DMS153 treated with DMSO at 0.1 percent for 48 hours (cell line): ENCODE data around the gene KNDC1.
"Not testable (repeated sequence)": the region's sequence is repeated elsewhere in the genome, so short reads cannot be mapped to it uniquely, and the experiment has no call there.

Experiments used
- DNase-seq: peaks from one replicate; lab custom pipeline; 2025; ENCODE audit not compliant: unreplicated experiment; lab: John Stamatoyannopoulos, UW

KNDC1 gene

DNA sequence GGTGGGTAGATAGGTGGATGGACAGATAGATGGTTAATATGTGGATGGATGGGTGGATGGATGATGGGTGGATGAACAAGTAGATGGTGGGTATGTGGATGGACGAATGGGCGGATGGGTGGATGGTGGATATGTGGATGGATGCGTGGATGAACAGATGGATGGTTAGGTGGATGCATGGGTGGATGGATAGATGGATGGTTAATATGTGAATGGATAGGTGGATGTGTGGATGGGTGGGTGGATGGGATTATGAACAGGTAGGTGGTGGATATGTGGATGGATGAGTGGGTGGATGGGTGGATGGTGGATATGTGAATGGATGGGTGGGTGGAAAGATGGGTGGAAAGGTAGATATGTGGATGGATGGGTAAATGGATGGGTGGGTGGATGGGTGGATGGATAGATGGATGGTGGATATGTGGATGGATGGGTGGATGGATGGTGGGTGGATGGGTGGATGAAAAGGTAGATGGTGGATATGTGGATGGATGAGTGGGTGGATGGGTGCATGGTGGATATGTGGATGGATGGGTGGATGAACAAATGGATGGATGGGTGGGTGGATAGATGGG, 14.8 kb downstream of the KNDC1 start:
- no peak for DNase-seq

- not testable (repeated sequence) for DNase-seq
Observed at GRCh38 chr10:133175624-133176023, 15.6 kb downstream of the KNDC1 start.

GRCh38 chr10:133176546-133176945, 16.5 kb downstream of the KNDC1 start:
- no peak for DNase-seq

DNA sequence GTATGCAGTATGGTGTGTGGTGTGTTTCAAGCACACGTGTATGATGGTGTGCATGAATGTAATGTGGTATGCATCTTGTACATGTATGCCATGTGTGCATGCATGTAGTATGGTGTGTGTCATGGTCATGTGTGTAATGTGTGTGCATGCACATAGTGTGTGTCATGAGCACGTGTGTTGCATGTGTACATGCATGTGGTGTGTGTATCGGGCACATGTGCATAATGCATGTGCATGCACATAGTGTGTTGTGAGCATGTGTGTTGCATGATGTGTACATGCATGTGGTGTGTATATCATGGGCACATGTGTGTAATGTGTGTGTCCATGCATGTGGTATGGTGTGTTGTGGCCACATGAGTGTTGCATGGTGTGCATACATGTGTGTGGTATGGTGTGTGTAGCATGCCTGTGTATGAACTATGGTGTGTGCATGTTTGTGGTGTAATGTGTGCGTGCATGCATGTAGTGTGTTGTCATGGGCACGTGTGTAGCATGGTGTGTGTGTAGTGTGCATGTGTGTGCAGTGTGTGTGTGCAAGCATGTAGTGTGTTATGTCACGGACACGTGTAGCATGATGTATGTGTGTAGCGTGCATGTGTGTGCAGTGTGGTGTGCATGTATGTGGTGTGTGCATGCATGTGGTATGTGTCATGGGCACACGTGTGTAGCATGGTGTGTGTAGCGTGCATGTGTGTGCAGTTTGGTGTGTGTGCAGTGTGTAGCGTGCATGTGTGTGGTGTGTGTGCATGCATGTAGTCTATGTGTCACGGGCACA, 17.6 kb downstream of the KNDC1 start:
- DNase-seq, result no peak

GRCh38 chr10:133178357-133179127, 18.5 kb downstream of the KNDC1 start:
- no peak for DNase-seq

DNA sequence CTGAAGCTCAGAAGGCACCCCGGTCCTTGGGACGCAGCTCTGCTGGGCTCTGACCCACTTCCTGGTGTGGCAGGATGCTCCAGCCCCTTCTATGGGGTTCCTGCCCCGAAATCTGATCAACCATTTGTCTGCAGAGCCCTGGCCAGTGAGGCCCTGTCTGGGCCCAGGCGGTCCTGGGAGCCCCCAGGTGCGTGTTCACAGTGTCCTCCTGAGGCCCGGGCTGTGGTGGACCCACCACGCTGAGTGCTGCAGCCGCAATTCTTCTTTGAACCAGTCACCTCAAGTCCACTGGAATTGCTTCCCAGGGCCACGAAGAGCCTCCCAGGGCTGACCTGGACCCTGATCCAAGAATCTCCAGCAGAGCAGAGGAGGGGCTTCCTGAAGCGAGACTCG, 19.1 kb downstream of the KNDC1 start:
- DNase-seq, result no peak

- no peak for DNase-seq
Observed at GRCh38 chr10:133179651-133180050, 19.6 kb downstream of the KNDC1 start.

DNA sequence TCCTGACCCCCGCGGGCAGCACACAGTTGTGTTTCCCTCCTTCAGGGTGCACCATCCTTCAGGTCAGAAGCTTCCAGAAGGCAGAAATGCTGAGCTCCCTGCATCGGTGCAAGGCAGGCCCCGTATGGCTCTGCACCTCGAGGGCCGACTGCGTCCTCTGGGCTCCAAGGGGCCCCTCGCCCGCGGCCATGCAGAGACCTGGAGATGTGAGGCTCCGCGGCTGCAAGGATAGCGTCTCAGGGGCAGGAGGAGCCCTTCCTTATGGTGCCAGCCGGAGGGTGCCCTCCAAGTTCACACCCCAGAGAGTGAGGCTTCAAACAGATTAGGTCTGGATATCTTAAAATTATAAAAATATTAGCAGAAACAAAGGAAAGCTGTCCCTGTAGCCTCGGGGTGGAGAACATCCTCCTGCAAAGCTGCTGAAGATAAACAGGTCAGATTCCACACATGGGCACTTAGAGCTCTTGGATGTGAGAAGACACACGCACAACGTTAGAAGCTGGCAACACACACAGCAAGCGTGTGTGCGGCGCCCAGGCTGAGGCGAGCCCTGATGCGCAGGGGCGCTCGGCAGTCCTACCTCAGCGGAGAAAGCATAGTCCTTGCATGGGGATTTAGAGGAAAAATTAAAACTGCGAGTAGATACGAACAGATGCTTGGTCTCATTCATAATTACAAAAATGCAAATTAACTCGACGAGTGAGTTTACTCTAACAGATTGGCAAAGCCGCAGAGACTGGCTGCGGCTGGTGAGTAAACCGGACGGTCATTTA, 20.4 kb downstream of the KNDC1 start:
- no peak for DNase-seq

DNA sequence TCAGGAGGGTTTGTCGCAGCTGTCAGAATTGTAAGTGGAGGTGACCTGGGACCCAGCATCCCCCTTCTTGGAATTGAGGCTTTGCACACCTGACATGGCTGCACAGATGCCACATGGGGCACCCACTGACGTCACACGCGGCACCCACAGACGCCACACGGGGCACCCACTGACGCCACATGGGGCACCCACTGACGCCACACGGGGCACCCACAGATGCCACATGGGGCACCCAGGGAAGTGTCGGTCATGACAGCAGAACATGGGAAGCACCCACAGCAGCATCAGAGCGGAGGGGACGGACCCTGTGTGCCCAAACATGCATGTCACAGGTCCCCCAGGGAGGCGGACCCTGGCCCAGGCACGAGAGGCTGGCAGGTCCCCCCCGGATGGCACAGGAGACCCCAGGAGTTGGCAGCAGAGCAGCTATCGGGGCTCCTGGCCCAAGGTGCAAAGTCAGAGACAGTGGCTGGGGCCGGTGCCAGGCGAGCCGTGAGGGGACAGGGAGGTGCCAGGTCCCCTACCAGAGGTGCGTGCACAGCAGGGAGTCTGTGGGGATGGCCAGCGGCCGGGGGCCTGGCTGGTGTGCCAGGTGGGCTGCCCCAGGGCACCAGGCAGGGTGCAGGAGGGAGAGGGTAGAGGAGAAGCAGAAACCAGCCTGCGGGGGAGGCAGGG, 21.1 kb downstream of the KNDC1 start:
- no peak for DNase-seq

DNA sequence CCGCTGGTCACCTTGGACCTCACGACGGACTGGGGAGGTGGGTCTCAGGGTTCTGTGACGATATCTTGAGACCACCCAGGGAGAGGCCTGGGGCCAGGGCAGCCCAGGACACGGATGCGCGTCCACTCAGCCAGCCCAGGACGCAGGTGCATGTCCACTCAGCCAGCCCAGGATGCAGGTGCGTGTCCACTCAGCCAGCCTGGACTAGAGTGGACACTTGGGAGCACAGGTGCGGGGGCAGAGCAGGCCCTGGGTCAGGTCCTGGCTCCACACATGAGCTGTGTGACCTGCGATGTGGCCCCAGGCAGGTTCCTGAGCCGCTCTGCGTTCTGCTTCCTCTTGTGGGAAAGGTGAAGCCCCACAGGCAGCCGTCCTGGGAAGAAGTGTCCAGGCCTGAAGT, 22.2 kb downstream of the KNDC1 start:
- DNase-seq, result no peak

DNA sequence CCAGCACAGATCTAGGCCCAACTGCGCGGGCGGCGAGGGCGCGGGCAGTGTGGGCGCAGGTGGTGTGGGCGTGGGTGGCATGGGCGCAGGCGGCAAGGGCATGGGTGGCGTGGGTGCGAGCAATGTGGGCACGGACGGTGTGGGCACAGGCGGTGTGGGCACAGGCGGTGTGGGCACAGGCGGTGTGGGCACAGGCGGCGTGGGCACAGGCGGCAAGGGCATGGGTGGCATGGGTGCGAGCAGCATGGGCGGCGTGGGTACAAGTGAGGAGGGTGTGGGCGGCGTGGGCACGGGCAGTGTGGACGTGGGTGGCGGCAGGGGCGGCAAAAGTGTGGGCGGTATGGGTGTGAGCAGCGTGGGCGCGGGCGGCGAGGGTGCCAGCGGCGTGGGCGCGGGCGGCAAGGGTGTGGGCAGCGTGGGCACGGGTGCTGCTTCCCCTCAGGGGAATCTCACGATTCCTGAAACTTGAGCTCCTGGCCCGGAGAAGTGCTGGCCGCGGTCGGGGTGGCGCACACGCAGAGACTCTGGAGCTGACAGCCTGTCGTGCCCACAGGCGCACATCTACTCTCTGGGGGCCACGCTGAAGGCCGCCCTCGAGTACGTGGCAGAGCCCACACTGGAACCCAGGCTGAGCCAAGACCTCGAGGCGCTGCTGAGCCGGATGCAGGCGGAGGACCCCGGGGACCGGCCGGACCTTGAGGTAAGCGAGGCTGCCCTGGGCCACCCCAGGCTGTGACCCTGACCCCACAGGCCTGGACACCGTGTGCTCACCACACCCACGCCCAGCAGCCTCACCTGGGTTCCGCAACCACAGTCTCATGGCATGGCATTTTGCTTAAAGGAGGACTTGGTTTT, 23.0 kb downstream of the KNDC1 start:
- DNase-seq, result no peak

DNA sequence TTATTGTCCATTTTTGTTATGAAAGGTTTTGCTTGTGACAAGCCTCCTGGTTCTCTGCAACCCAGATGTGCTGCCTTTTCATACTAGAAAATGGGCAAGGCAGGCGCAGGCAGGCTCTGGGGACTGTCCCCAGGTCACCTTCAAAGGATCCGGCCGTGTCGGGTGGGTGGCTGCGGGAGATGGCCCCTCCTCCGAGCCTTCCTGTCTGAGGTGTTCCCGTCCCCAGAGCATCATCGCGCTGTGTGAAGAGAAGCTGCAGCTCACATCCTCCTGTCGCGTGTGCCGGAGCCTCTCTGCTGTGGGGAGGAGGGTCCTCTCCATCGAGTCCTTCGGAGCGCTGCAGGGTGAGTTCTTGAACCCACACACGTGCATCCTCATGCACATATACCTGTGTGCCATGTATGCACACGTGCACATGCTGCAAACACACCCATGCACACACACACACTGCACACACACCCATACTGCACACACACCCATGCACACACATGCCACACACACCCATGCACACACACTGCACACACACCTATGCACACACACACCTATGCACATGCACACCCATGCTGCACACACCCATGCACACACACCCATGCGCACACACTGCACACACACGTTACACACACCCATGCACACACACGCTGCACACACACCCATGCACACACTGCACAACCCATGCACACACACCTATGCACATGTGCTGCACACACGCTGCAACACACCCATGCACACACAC, 23.8 kb downstream of the KNDC1 start:
- no peak for DNase-seq

DNA sequence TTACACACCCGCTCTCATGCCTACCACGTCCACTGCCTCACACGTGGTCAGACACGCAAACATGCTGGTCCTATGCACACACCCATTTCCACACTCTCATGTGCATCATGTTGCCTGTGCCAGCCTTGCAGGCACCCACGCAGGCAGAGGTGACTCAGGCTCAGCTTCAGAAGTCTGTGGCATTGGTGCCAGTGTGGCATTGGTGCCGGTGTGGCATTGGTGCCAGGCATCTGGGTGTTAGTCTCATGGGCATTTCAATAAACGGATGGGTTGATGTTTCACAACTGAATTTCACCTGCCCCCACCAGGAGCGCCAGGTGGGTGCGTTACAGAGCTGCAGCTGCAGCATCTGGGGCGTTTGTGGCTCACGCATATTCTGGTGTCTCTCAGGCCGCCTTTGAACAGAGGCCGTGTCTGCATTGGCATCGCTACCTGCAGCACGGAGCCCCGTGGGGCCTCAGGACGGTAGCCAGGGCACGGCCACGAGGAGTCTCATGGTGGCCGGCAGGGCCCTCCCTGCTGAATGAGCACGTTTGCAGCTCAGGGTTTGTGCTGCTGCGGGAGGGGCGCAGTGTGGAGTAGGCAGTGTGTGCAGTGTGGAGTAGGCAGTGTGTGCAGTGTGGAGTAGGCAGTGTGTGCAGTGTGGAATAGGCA, 24.7 kb downstream of the KNDC1 start:
- no peak for DNase-seq

- no peak for DNase-seq
Observed at GRCh38 chr10:133185421-133185820, 25.4 kb downstream of the KNDC1 start.

DNA sequence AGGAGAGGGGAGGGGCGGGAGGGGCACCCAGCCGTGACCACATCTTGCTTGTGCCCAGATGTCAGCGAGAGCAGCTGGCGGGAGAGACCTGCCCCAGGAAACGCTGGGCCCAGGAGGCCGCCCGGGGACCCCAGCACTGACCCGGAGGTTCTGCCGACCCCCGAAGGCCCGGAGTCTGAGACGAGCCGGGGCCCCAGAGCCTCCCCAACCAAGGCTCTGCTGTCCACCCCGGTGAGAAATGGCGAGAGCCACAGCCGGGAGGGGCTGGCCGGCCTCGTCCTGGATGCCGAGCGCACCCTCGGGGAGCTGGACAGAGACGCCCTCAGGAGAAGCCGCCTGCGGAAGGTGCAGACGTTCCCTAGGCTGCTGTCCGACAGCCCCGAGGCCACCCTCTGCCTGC, 25.9 kb downstream of the KNDC1 start:
- DNase-seq, result no peak

DNA sequence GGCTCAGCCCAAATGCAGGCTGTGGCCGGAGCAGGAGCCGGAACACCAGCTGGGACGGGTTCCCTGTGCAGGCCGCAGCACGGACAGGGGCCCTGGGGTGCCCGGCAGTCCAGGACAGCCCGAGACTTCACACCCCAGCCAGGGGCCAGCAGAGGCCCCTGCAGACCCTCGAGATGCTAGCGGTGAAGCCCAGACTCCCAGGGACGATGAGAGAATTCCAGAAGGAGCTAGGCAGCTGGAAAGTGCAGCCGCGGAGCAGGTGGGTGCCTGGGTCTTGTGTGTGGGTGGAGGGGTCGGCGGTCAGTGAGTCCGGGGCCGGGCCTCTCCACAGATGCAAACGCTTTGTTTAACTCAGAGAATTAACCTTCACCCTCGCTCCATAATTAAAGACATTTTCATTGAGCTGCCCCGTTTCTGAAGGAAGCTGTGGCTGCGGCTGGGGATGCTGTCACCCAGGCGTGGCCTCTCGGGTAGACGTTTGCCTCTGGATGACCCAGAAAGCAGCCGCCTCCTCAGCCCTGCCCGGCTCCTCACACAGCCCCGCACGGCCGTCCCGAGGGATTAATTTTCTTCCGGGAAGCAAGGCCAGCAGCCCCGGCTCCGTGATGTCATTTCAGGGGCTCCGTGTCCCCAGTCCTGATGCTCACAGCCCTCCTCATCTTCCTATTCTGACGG, 26.5 kb downstream of the KNDC1 start:
- no peak for DNase-seq

DNA sequence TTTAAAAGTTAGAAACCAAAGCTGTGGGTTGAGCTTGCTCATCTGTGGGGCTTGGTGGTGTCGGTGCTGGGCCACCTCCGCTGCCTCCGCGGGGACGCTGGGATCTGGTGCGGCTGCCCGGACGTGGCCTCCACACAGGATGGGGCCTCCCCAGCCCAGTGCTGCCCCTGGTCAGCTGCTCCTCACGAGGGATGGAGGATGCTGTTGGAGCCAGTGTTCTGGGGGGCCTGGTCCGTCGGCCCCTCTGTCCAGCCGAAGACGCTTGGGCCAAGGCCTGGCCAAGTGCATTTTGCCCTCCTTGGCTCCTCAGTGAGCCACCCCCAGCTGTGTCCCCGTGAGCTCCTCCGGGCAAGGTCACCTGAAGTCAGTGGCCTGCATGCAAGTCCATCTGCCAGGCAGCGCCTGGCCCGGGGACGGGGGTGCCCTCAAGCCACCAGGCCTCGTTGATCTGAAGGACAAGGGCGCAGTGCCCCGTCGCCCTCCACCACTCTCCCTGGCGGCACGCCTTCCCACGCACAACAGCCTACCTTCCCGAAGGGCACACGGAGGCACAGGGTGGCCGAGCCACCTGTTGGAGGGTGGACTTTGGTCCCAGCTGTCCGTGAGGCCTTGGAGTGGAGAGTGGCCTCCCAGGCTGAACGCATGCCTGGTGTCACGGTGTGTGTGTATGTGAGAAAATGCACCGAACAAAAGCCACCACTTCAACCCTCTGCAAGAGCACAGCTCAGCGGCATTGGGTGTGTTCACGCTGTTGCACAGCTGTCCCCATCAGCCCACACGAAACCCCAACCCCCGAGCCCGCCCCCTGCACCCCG, 27.3 kb downstream of the KNDC1 start:
- DNase-seq, result no peak
